HG02840 (cell line): ENCODE measurements around the gene PAPPA2.
"Not testable (repeated sequence)": the region's sequence is repeated elsewhere in the genome, so short reads cannot be mapped to it uniquely, and the experiment has no call there.

Experiments
- ATAC-seq: cut with Tn5 transposase; IDR thresholded peaks from one replicate; pipeline ENCODE4 v1.9.1; 2021; ENCODE audit warnings: mild to moderate bottlenecking, moderate library complexity, moderate number of reproducible peaks; ENCODE audit not compliant: unreplicated experiment, low FRiP score

Gene PAPPA2

DNA sequence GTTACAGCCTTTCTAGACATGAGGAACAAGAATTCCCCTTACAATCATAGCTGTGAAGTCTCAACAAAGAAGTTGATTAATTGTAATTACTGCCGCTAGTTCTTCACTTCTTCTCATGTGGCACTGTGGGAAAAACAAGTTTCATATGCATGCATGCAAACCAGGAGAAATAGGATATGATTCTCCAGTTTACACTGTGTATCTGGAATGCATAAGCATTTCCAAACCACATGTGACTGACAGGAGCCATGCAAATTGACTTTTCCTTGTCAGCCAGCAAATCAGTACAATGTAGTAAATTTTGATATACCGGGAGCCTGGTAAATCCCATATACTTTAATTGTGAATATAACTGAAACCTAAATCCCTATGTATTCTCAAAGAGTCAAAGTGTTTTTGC, 279.3 kb downstream of the PAPPA2 start:
- no peak for ATAC-seq

DNA sequence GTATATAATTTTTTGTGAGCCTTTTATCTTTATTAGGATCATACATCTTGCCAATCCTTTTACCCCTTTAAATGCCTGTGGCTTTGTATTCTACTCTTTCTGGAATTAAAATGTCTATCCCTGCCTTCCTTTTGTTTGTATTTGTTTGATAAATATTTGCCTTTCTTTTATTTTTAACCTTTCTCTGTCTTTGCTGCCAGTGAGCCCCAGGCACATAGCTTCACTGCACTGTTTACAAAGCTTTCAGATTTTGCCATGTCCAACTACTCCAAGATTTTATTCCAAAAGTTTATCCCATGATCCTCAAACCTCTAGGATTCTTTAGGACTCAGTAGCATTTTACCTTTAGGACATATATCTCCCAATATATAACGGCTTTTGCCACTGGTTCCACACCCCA, 281.2 kb downstream of the PAPPA2 start:
- no peak for ATAC-seq

DNA sequence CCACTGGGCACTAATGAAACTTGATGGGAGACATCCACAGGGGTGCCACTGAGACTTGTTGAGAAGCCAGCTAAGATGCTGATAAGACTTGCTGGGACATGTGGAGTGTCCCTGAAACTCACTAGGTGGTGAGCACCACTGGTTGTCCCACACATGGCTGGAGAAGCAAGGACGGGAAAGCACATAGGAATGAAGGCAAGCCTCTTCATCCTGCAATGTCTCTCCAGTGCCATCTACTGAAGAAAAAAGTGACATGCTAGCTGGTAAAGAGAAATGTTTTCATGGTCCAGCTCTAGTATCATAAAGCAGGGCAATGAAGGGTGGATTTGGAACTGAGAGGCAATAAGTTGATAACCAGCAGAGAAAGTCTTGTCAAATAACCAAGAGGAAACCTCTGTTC, 283.0 kb downstream of the PAPPA2 start:
- no peak for ATAC-seq

DNA sequence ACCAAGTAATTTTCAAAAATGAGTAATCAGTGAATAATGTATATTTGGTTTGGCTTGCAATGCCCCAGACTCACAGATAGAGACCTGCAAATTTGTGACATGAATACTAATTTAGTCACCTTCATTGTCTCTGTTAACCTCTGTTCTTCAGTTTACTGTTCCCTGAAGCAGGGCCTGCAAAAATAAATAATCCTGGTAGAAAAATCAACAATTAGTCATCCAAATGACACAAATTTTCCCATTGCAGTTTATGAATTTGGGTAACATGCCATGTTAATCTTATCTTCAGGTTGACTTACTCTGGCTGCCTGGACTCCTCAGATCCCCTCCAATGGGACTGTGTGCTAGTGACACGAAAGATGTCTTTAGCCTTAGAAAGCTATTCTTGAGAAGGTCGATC, 289.5 kb downstream of the PAPPA2 start:
- ATAC-seq = no peak

DNA sequence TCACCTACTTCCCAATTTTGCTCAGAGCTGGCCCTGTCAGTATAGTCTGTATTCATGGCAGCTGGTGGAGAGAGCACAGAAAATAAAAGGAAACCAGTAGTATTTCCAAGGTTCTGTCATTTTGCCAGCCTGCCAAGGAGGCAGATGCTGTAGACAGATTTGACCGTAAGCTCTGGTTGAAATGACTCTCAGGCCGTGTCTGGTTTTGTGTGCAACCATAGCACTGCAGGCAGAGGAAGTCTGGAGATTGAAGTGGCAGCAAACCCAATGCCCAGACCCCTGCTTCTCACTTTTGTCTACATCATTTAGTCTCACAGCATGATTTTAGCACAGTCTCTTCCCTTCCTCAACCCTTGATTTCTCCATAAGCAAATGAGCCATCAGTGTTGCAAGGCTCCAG, 291.7 kb downstream of the PAPPA2 start:
- ATAC-seq = no peak

DNA sequence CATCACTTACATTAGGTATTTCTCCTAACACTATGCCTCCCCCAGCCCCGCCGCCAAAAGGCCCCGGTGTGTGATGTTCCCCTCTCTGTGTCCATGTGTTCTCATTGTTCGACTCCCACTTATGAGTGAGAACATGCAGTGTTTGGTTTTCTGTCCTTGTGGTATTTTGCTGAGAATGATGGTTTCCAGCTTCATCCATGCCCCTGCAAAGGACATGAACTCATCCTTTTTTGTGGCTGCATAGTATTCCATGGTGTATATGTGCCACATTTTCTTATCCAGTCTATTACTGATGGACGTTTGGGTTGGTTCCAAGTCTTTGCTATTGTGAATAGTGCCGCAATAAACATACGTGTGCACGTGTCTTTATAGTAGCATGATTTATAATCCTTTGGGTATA, 293.8 kb downstream of the PAPPA2 start:
- not testable (repeated sequence) for ATAC-seq

DNA sequence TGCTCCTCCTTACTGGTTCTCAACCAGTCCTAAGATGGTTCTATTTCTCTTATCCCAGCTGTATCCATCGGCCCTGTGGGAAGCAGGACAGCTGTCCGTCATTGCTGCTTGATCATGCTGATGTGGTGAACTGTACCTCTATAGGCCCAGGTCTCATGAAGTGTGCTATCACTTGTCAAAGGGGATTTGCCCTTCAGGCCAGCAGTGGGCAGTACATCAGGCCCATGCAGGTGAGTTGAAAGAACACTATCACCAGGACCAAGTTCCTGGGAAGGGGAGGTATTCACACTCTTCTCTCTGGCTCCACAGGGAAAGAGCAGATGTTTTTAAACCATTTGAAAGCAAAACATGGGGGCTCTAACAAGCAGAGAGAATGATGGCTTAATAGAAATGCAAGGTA, 302.6 kb downstream of the PAPPA2 start:
- no peak for ATAC-seq

DNA sequence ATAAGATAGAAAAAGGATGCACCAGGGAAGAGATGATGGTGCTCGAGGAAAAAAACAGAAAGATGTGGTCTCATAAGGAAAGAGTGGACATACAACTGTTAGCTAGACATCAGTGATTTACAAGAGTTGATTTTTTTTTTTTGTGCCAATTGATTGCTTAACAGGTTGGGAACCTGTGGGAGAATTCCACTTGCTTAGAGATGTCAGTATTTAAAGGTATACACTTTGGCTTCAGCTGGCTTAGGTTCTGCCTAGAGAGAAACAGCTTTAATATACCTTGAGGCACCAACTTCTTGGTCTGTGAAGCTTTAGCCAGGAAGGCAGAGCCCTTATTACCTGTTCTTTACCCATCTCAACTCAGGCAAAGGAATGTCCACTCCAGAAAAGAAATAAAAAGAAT, 303.8 kb downstream of the PAPPA2 start:
- no peak for ATAC-seq

DNA sequence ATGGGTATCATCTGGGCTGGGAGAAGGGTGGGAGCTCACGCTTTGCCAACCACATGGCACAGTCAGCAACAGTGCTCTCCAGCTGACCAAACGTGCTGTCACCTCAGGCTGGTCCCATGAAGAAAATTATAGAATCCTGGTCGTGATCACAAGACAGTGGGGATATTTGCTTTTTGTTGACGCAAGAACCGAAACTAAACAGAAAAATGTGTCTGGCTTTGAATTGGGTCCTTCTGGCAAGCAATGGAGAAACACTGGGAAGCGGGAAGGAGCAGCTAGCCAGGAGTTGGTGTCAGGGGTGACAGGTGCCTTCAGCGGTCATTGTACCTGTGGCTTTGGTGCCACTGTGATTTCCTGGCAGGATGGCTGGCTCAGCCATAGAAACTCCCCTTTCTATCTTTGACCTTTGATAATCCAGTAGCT, 304.8 kb downstream of the PAPPA2 start:
- no peak for ATAC-seq

DNA sequence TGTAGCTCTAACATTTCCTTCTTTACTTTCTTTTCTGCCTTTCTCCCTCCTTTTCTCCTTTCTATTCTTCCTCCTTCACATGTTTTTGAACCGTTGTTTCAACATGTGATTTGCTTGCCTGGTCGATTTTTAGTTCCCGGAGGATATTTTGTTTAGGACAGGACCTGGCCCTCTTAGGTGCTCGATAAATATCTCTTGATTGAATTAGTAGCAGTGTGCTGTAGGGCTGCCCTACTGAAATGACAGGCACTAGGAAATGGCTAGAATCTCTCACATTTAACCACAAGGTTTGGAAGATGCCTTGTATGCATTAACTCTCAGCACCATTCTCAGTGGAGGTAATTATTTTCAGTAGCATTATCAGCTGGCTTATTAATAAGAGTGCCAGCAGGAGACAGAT, 305.6 kb downstream of the PAPPA2 start:
- no peak for ATAC-seq

DNA sequence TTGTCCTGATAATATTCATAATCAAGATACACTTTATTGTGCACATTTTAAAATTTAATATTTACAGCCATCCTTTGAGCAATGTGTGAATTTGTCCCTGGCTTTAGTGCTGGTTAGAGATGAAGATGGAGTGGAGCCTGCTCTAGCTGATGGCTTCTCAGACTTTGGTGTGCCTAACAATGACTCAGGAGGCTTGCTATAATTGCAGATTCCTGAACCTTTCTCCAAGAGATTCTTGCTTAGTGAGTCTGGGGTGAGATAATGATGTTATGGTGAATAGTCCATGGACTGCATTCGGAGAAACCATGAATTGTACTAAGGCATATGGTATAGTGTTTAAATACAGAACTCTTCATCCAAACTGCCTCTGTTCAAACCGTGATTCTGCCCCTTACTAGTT, 307.1 kb downstream of the PAPPA2 start:
- ATAC-seq = no peak

DNA sequence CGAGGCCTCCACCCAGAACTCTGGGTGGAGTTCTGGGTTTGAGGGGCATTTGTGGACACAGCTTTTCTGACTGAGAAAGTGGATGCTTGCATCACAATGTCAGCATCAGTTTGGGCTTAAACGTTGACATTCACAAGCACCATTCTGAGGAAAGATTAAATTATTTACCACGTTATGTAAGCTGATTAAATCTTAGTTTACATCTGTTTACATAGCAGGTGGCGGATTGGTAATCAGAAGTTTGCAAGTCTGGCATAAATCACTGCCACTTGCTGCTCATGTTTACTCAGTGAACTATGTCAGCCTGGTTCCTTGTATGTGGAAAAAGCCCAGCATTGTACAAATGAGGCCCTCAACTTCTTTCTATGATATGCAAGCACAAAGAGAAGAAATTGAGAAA, 310.1 kb downstream of the PAPPA2 start:
- no peak for ATAC-seq

DNA sequence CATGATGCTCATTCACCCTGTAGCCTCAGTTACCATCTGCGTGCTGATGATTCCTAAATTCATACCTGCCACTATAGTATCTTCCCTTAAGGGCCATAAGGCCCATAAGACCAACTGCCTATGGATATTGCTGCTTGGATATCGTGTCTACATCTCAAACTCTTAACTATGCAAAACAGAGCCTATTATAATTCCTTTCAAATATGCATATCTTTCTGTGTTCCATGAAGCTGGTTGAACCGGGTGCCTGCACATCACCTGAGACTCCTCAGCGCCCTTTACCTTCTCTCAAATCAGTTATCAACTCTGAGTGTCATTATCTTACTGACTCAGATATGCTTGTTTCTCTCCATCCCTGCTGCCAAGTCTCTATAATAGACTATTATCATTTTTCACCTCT, 311.2 kb downstream of the PAPPA2 start:
- ATAC-seq = no peak

DNA sequence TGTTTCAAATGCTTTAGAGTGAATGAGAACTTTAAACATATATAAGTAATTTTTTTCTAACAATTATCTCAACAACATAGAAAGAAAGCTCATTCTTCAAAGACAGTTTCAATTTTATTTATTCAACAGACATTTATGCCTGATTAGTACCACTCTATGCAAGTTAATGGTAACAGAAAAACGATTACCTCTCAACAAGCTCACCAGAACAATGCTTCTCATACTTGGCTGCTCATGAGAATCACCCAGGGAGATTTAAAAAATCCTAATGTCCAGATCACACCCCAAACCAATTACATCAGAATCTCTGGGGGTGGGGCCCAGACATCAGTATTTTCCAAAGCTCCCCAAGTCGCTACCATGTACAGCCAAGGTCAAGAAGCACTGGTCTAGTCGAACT, 312.4 kb downstream of the PAPPA2 start:
- no peak for ATAC-seq

DNA sequence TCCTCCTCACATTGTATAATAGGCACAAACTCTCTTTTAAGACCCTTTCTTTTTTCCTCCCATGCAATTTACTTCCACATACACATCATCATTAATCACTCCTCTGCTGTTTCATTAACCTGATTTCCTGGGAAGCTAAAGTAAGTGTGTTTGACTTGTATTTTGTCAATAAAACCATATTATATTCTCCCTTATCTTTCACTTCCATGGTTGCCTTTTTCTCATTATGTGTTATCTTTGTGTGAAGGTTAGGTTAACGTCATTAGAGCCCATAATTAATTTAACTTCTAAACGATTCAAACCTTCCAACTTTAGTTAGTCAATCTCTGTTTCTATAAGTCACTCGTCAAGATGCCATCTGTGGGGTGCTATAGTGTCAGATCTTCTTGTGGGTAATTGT, 313.0 kb downstream of the PAPPA2 start:
- no peak for ATAC-seq

DNA sequence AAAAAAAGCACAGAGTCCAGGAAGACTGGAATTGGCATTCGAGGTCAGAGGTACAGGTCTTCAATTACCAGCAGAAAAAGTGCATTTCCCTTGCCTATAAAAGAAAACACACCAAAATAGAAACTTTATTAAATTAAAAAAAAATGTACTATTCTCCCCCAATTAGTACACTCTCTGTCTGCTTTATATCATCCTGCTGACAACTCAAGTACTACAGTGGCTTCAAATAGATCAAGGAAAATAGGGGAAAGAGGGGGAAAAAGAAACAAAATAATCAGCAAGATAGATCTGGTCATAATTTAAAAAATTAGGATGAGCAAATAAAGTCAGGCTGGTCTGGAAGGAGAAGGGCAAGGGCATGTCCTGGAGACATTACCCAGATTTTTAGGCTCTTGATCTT, 315.1 kb downstream of the PAPPA2 start:
- ATAC-seq = no peak

DNA sequence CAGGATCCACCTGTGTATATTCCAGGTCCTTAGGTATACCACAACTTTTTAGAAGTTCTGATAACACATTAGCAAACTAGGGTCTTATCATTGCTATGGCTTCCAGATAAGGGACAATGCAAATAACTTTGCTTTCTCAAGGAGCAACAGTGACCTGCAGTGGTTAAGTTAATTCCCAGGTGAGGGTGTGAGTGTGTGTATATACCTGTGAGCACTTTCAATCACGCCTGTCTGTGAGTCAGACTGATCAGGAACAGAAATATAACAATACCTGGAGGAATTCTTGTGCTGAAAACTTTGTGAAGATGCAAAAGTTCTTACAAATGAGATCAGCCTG, 317.0 kb downstream of the PAPPA2 start:
- no peak for ATAC-seq

DNA sequence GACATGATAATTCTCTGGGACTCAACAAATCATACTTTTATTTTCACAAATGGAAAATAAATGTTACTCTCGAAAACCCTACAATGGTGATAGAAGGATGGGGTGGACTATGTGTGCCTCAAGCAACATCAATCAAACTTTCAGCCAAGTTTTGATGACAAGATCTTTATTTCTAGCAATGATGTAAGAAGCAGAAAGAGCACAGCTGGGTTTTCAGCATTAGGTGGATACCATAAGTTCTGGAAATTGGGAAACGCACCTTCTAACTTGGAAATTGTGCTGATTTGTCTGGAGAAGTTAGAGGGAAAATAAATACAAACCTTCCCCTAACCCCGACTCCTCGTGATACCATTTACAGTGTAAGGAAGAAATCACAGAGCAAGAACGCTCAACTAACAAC, 320.3 kb downstream of the PAPPA2 start:
- no peak for ATAC-seq

DNA sequence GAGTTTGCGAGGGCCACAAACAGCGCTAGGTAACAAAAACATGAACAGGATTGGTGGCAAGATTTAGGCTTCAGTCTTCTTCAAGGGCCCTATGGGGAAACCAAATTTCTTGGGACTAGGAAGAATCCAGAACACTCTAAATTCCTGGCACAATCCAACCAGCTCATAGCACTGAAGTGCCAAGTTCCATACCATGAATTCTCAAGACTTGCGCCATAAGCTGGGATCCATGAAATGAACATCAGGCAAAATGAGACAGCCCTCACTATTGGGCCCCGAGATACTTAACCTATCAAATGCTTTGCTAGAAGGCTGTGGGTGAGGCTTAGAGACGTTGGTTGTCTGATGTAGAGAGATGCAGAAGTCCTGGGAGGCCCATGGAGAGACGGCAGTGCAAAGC, 322.1 kb downstream of the PAPPA2 start:
- no peak for ATAC-seq

DNA sequence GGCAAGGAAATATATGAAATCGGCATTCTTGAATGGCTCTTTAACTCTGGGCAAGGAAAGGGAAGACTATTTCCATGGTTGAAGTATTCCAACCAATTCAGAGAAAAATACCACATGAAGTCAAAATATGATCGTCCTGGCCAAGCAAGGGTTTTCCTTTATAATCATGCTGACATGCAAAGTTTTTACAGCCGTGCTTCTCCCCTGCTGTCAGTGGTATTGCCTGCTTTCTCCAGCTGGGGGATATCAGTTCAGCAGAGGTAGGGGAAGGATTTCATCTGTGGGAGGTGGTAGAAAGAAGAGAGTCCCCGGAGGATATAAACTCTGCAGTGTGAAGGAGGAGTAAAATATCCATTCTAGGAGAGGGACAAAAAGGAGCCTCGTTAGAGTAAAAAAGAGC, 322.8 kb downstream of the PAPPA2 start:
- no peak for ATAC-seq

DNA sequence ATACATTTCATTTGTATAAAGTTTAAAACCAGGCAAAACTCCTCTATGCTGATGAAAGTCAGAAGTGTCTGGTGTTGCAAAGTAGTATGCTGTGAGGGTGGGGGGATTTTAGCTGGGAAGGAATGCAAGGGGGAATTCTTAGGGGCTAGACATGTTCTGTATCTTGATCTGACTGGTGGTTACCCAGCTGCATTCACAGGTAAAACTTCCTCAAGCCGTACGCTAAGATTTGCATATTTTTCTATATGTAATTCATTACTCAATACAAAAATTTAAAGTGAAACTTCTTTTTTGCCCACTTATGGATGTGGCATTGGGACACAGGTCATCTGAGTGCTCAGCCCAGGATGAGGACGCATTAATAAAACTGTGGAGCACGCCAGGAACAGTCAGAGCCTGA, 323.3 kb downstream of the PAPPA2 start:
- ATAC-seq = no peak

DNA sequence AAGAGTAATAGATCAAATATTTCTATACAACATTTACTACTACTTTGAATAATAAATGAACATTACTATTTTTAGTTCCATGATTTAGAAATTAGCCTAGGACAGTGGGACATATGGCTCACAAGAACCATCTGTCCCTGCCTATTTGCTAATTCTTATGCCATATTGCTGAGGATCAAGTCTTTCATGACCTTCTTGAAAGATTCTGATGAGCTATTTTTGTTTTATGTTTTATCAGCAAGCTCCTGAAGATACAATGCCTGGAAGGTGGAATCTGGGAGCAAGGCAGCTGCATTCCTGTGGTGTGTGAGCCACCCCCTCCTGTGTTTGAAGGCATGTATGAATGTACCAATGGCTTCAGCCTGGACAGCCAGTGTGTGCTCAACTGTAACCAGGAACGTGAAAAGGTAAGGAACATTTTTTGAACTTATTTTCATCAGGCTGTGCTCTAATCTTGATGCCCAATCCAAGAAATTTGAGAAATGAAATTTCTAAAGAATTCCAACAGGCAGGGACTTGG, 326.7 kb downstream of the PAPPA2 start:
- ATAC-seq = no peak

DNA sequence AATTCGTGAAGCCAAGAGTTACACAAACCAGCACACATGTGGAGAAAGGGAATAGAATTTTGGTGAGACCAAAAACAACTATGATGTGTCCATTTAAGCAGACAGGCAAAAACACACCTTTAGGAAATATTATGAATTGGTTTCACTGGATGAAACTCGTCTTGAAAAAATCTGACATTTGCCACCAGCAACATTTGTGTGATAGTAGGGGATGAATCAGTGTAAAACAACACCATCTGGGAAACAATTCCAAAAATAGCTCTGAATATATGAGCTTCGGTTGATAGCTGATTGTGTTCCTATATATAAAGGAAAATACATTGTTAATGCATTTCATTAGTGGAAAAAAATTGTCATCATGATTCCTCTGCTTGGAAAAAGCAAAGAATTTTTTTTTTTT, 327.8 kb downstream of the PAPPA2 start:
- no peak for ATAC-seq

DNA sequence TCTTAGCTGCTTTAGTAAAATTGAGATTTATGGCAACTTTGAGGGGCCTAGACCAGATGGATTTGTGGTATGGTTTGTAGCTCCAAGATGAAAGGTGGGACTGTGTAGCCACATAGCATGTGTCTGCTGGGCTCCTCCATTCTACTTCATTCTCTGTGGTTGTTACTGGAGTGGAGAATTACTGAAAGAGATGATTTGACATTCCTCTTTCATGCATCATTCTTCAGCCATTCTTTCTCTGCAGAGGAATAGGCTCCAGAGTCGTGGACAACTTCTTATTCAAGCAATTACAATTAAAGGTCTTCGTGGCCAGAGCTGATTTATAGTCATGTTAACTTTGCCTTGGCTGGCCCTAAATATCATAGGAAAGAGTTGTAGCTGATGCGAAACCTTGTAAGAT, 328.9 kb downstream of the PAPPA2 start:
- ATAC-seq = no peak
